Mucosa of rectum (tissue), 2 donors: ENCODE data around the gene PRKN.

Experiments
- H3K27ac ChIP-seq, 2 donors: one replicate each; pipeline ENCODE4 v1.7.0; 2013; ENCODE audit warnings: inconsistent platforms in 2 of 2, low read depth in 2 of 2, low read length in 2 of 2
- H3K27me3 ChIP-seq, 2 donors: one replicate each; pipeline ENCODE4 v1.7.0; 2013; ENCODE audit warnings: low read length in 2 of 2; ENCODE audit not compliant: control insufficient read depth in 2 of 2, insufficient read depth in 2 of 2
- H3K36me3 ChIP-seq, 2 donors: one replicate each; pipeline ENCODE4 v1.7.0; 2013; ENCODE audit warnings: low read length in 2 of 2; ENCODE audit not compliant: control insufficient read depth in 2 of 2, insufficient read depth in 2 of 2
- H3K4me1 ChIP-seq, 2 donors: one replicate each; pipeline ENCODE4 v1.7.0; 2013; ENCODE audit warnings: low read length in 2 of 2, mild to moderate bottlenecking in 1 of 2; ENCODE audit not compliant: control insufficient read depth in 2 of 2, insufficient read depth in 2 of 2
- H3K4me3 ChIP-seq, 2 donors: one replicate each; pipeline ENCODE4 v1.7.0; 2013; ENCODE audit warnings: low read length in 2 of 2
- H3K9ac ChIP-seq, 2 donors: one replicate each; pipeline ENCODE4 v1.7.0; 2013; ENCODE audit warnings: low read length in 2 of 2, low read depth in 1 of 2, mild to moderate bottlenecking in 1 of 2
- H3K9me3 ChIP-seq, 2 donors: one replicate each; pipeline ENCODE4 v1.7.0; 2013; ENCODE audit warnings: low read length in 2 of 2; ENCODE audit not compliant: control insufficient read depth in 2 of 2
- donor health status: healthy.
- donor health status: Normal muscosa, but diverticular disease.

The PRKN gene

DNA sequence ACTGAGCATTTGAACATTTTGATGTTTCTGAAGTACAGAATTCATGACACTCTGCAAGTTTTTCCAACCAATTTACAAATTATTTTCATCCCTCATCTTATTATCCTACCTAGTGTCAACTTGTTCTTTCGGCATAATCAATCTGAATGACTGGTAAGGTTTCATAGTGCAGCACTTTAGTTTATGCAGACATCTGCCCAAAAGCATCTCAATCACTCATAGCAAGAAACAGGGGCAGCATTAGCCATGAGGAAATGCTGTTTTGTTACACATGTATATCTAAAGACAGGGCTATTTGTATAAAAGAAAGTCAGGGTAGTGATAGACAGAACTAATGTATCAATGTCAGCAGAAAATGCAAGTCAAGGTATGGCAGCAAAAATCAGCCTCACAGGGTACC, 1075.6 kb downstream of the PRKN start:
- no peaks in the 10 kb centered on the region for H3K36me3 ChIP-seq
- no peak overlapping the region for H3K27ac ChIP-seq
- no peaks in the 10 kb centered on the region for H3K27me3 ChIP-seq
- H3K4me3 ChIP-seq = no peak overlapping the region
- H3K4me1 ChIP-seq = no peaks in the 10 kb centered on the region
- no peak overlapping the region for H3K9ac ChIP-seq
- H3K9me3 ChIP-seq = peaks cover 0 to 3% of the 10 kb centered on the region in 2 donors

DNA sequence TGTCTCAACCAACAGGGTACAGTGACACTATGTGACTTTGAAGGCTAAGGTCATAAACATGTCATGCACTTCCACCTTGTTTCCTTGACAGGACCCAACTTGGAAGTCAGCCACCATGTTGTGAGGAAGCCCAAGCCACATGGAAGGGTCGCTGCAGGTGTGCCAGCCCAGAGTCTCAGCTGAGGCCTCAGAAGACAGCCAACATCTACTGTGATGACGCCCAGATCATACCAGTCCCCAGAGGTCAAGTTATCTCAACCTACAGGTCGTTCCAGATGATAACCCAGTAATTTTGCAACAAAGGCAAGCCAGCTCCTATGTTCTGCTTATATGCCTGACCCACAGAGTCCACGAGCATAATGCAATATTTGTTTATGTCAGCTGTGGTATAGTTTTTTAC, 1077.7 kb downstream of the PRKN start:
- Histone ChIP-seq H3K36me3 (no peaks in the 10 kb centered on the region), H3K9me3 (peaks cover 0 to 3% of the 10 kb centered on the region in 2 donors), H3K27me3 (no peaks in the 10 kb centered on the region), H3K9ac (no peak overlapping the region), H3K4me1 (no peaks in the 10 kb centered on the region), H3K4me3 (no peak overlapping the region), H3K27ac (no peak overlapping the region)

DNA sequence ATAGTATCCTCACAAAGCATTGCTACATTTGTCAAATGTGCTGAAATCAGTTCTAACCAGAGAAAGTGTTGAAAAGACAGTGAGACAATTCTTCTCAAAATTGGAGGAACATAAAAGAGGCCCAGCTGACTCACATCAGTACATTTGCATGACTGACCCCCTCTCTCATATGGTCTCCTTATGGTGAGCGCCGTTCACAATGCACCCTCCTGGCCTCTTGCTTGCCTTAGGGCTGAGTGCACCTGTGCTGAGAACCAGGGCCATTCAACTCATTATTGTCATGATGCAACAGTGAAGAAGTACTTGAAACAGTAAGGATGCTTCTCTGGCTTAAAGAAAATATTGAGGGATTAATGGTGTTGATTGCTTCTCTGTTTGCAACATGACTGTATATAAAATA, 1078.5 kb downstream of the PRKN start:
- Histone ChIP-seq H3K4me3 (no peak overlapping the region), H3K27ac (no peak overlapping the region), H3K9ac (no peak overlapping the region), H3K4me1 (no peaks in the 10 kb centered on the region), H3K36me3 (no peaks in the 10 kb centered on the region), H3K27me3 (no peaks in the 10 kb centered on the region), H3K9me3 (peaks cover 0 to 3% of the 10 kb centered on the region in 2 donors)

DNA sequence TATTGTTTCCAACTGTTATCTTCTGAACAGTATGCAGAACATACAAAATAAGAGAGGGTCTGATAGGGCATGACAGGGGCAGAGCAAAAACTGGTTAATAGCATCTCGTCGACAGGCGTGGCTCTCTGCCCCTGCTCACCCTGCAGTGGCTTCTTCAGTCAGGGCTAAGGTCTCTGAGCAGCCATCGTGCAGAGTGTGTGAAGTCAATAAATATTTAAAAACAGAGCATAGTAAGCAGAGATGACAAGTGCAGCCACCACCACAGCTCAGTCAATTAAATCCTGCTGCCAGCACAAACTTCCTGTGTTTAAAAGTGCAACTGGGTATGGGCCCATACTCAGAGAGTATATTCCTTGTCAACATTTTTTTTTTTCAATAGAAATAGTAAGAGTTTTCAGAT, 1080.3 kb downstream of the PRKN start:
- Histone ChIP-seq H3K27me3 (no peaks in the 10 kb centered on the region), H3K4me1 (no peaks in the 10 kb centered on the region), H3K9ac (no peak overlapping the region), H3K9me3 (peaks cover 0 to 3% of the 10 kb centered on the region in 2 donors), H3K27ac (no peak overlapping the region), H3K4me3 (no peak overlapping the region), H3K36me3 (no peaks in the 10 kb centered on the region)

DNA sequence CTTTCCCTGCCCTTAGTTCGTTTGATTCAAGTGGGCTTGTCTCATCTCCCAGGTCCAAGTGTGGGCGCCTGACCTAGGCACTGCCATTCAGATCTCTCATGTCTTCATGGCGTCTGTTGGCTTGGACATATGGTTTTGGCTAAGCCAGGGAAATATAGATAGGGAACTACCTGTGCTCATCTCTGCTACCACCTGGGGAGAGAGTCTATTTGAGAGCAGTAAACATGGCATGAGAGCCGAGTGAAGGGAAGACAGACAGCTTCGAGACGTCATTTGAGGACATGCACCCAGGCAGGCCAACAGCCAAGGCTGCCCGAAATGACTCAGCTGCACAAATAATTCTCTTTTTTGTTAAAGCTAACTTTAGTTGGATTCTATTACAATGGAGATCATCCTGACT, 1083.0 kb downstream of the PRKN start:
- no peaks in the 10 kb centered on the region for H3K36me3 ChIP-seq
- H3K27ac ChIP-seq = no peak overlapping the region

DNA sequence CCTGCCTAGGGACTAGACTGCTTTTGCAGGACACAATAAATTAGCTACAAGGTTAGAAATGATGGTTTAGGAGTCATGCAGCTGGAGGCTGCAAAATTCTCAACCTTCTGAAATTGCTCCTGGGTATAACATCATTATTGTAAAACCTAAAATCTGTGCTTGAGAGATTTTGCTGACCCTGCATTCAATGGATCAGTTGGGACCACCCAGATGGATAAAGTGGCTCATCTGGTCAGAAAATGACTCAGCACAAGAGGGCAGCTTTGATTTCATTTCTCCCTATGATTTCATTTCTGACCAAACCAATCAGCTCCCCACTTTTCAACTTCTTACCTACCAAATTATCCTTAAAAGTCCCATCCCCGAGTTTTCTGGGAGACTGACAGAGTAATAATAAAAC, 1086.4 kb downstream of the PRKN start:
- H3K4me1 ChIP-seq = no peaks in the 10 kb centered on the region
- no peak overlapping the region for H3K9ac ChIP-seq
- H3K4me3 ChIP-seq = no peak overlapping the region
- H3K36me3 ChIP-seq = no peaks in the 10 kb centered on the region
- H3K27ac ChIP-seq = no peak overlapping the region
- H3K9me3 ChIP-seq = no peaks in the 10 kb centered on the region
- H3K27me3 ChIP-seq = no peaks in the 10 kb centered on the region

More for the DNA sequence above, 1083.0 kb downstream of the PRKN start:
- no peaks in the 10 kb centered on the region for H3K9me3 ChIP-seq
- H3K4me1 ChIP-seq = no peaks in the 10 kb centered on the region
- H3K27me3 ChIP-seq = no peaks in the 10 kb centered on the region
- H3K9ac ChIP-seq = no peak overlapping the region
- H3K4me3 ChIP-seq = no peak overlapping the region

DNA sequence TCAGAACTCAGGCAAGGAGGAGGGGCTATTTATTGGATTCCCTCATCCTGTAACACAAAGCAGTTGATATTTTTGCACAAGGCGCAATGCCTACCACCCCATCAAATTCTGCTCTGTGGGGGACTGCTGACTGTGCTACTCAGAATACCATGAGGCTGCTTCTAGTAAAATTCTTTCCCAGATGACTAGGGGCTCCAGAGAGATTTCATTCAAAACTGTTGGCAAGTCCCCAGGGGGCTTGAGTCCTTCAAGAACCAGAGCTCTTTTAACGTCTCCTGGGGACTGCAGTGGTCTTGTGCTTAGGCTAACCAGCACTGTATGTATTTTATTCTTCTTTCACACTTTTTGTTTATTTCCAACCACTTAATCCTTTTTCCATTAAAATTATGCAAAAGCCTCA, 1087.8 kb downstream of the PRKN start:
- H3K27ac ChIP-seq = no peak overlapping the region
- H3K9me3 ChIP-seq = no peaks in the 10 kb centered on the region
- H3K27me3 ChIP-seq = no peaks in the 10 kb centered on the region
- no peak overlapping the region for H3K4me3 ChIP-seq
- no peak overlapping the region for H3K9ac ChIP-seq
- no peaks in the 10 kb centered on the region for H3K36me3 ChIP-seq
- H3K4me1 ChIP-seq = no peaks in the 10 kb centered on the region

DNA sequence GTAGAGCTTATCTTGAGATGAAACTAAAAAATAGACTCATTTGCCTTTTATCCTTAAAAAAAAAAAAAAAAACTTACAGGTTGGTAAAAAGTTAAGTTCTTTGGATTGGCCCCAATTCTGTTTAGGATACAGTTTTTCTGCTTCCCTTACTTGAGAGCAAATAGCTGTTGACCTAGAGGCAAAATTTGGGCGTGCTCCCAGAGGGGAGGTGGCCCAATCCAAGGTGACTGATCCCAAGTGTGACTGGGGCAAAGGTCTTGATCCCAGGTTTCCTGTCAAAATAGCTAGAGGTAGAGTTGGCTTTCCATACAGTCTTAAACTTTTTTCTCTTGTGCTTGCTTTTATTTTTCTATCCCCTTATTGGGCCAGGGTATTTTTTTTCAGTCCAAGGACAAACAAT, 1089.9 kb downstream of the PRKN start:
- no peaks in the 10 kb centered on the region for H3K27me3 ChIP-seq
- no peak overlapping the region for H3K4me3 ChIP-seq
- no peaks in the 10 kb centered on the region for H3K9me3 ChIP-seq
- H3K4me1 ChIP-seq = no peaks in the 10 kb centered on the region
- no peak overlapping the region for H3K9ac ChIP-seq
- H3K36me3 ChIP-seq = no peaks in the 10 kb centered on the region
- H3K27ac ChIP-seq = no peak overlapping the region

DNA sequence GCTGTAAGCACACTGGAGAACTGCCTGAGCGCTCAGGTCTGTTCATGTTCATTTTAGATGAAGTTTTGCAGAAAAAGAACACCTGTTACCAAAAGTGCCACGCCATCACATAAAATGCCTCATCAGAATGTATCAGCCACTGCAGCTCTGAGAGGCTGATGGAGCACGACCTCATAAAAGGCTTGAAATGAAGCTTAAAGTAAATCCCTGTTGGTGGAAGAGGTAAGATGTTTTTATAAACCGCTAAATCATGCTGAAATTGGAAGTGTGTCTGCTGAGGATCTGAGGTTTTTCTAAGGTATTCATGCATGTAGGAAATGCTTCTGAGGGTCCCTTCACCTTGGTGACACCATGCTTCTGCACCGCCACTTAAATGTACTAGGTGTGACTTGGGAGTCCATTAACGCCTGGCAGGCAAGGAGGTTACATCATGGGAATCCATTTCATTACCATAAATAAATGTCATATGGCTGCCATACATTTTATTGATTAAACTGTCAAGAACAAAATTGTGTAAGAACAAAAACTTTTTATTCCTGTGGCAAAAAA, 1090.6 kb downstream of the PRKN start:
- Histone ChIP-seq H3K9me3 (no peaks in the 10 kb centered on the region), H3K9ac (no peak overlapping the region), H3K27me3 (no peaks in the 10 kb centered on the region), H3K4me3 (no peak overlapping the region), H3K27ac (no peak overlapping the region), H3K4me1 (no peaks in the 10 kb centered on the region), H3K36me3 (no peaks in the 10 kb centered on the region)

DNA sequence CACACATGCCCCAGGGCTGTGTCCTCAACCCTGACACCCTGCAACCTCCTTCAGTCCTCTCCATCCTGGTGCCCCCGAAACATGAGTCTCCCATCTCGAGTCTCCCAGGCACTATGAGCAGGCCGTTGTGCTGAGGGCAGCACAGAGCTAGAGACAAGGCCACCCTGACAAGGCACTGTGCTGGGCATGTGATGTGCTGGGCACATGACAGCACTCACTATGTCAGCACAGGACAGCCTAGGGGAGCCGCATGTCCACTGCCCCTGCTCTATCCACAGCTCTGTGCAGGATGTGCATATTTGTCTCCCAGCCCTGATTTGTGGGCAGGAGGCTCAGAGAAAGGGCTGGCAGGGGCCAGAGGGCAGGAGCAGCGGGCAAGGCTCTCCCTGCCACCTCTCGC, 1091.6 kb downstream of the PRKN start:
- no peaks in the 10 kb centered on the region for H3K4me1 ChIP-seq
- H3K9me3 ChIP-seq = no peaks in the 10 kb centered on the region
- no peak overlapping the region for H3K9ac ChIP-seq
- H3K4me3 ChIP-seq = no peak overlapping the region
- no peak overlapping the region for H3K27ac ChIP-seq
- no peaks in the 10 kb centered on the region for H3K36me3 ChIP-seq
- no peaks in the 10 kb centered on the region for H3K27me3 ChIP-seq

DNA sequence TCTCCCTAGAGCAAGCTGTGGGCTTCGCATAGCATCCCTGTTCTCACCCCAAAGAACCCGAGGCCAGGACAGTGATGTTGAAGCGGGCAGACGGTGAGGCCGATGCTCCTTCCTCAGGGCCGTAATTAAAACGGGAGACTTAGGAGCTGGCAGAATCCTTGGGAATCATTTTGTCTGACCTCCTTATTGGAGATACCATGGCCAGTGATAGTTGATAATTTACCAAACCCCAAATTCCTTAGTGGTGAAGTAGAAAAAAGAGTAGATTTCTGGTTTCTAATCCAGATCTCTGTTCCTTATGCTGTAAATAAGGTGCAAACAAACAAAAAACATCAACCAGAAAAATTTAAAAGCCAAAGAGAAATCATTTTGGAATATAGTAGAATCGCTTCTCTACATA, 1092.7 kb downstream of the PRKN start:
- no peak overlapping the region for H3K9ac ChIP-seq
- no peaks in the 10 kb centered on the region for H3K9me3 ChIP-seq
- no peak overlapping the region for H3K4me3 ChIP-seq
- H3K27ac ChIP-seq = no peak overlapping the region
- no peaks in the 10 kb centered on the region for H3K27me3 ChIP-seq
- no peaks in the 10 kb centered on the region for H3K4me1 ChIP-seq
- no peaks in the 10 kb centered on the region for H3K36me3 ChIP-seq
